Brain microvascular endothelial cell (primary cell): ENCODE data around the gene CD82.

Source experiments
- DNase-seq: peaks from one replicate; pipeline ENCODE4 v3.0.0-alpha.2; 2020
- H3K27ac ChIP-seq: fragments of 250-450 bp; sonication (Bioruptor Pico); 2 replicates; pipeline ENCODE4 v1.5.1; 2020; ENCODE audit warnings: mild to moderate bottlenecking, moderate library complexity
- H3K27me3 ChIP-seq: fragments of 250-450 bp; sonication (Bioruptor Pico); replicated peaks from 2 replicates; pipeline ENCODE4 v1.5.1; 2020; ENCODE audit warnings: mild to moderate bottlenecking
- H3K36me3 ChIP-seq: fragments of 250-450 bp; sonication (Bioruptor Pico); replicated peaks from 2 replicates; pipeline ENCODE4 v1.5.1; 2020; ENCODE audit warnings: mild to moderate bottlenecking
- H3K4me3 ChIP-seq: 2 replicates; pipeline ENCODE4 v1.5.1; 2011; ENCODE audit warnings: low read depth, mild to moderate bottlenecking, control low read depth, low read length, moderate library complexity
- CTCF ChIP-seq: IDR thresholded peaks from 2 replicates; pipeline ENCODE4 v1.5.1; 2011; ENCODE audit warnings: low read depth, mild to moderate bottlenecking, moderate library complexity, low read length, control low read depth, inconsistent platforms; ENCODE audit errors: missing control alignments
- in situ Hi-C: cut with HindIII; loops from 2 replicates; pipeline ENCODE4 v1.10.0; 2017; ENCODE audit warnings: low sequenced_read_pairs, low pct_ligation_motif_present

CD82 gene

GRCh38 chr11:44590769-44591168 lies 25.3 kb downstream of the CD82 start:
- no peaks in the 10 kb centered on the region for H3K27me3 ChIP-seq
- H3K4me3 ChIP-seq, result no peak overlapping the region
- no peak overlapping the region for H3K27ac ChIP-seq
- no peak for TF ChIP-seq CTCF
- DNase-seq, result no peak
- in situ Hi-C loops, result no loop called here
- peaks cover 3% of the 10 kb centered on the region for H3K36me3 ChIP-seq

GRCh38 chr11:44591557-44591956 lies 26.1 kb downstream of the CD82 start:
- no peak overlapping the region for H3K27ac ChIP-seq
- DNase-seq, result no peak

GRCh38 chr11:44592125-44592940 lies 26.9 kb downstream of the CD82 start:
- Histone ChIP-seq H3K36me3 (peaks cover 3% of the 10 kb centered on the region), H3K27ac (no peak overlapping the region), H3K27me3 (no peaks in the 10 kb centered on the region), H3K4me3 (no peak overlapping the region)
- no peak for TF ChIP-seq CTCF
- no peak for DNase-seq
- in situ Hi-C loops, result no loop called here

More at GRCh38 chr11:44591557-44591956, 26.1 kb downstream of the CD82 start:
- Histone ChIP-seq H3K27me3 (no peaks in the 10 kb centered on the region), H3K36me3 (peaks cover 3% of the 10 kb centered on the region), H3K4me3 (no peak overlapping the region)
- in situ Hi-C loops, result no loop called here
- TF ChIP-seq CTCF, result no peak

- Histone ChIP-seq H3K4me3 (no peak overlapping the region), H3K27me3 (no peaks in the 10 kb centered on the region), H3K36me3 (no peaks in the 10 kb centered on the region), H3K27ac (no peak overlapping the region)
- TF ChIP-seq CTCF, result no peak
- in situ Hi-C loops, result no loop called here
- DNase-seq, result no peak
Measured at GRCh38 chr11:44593251-44593650, 27.8 kb downstream of the CD82 start.

GRCh38 chr11:44595006-44595405 lies 29.5 kb downstream of the CD82 start:
- DNase-seq, result no peak
- no peaks in the 10 kb centered on the region for H3K36me3 ChIP-seq
- in situ Hi-C loops, result no loop called here
- no peaks in the 10 kb centered on the region for H3K27me3 ChIP-seq
- TF ChIP-seq CTCF, result no peak
- no peak overlapping the region for H3K4me3 ChIP-seq
- H3K27ac ChIP-seq, result no peak overlapping the region

- no peaks in the 10 kb centered on the region for H3K27me3 ChIP-seq
- TF ChIP-seq CTCF, result no peak
- in situ Hi-C loops, result no loop called here
- H3K4me3 ChIP-seq, result no peak overlapping the region
- no peak overlapping the region for H3K27ac ChIP-seq
- DNase-seq, result no peak
- H3K36me3 ChIP-seq, result no peaks in the 10 kb centered on the region
Measured at GRCh38 chr11:44595964-44596381, 30.5 kb downstream of the CD82 start.
